Limb (tissue), 2 donors: ENCODE measurements around the gene TMEM43.

Experiments used
- DNase-seq, 2 donors: peaks; one replicate each; pipeline ENCODE4 v3.0.0-alpha.2; 2016; ENCODE audit errors: extremely low spot score in 2 of 2

Gene TMEM43

GRCh38 chr3:14138109-14138877, 13.4 kb downstream of the TMEM43 start:
- no peak for DNase-seq

GRCh38 chr3:14138878-14139655, 14.2 kb downstream of the TMEM43 start:
- DNase-seq, result no peak

- DNase-seq, result no peak
Observed at GRCh38 chr3:14139771-14140170, 14.9 kb downstream of the TMEM43 start.

GRCh38 chr3:14140668-14141067, 15.8 kb downstream of the TMEM43 start:
- DNase-seq, result no peak

- no peak for DNase-seq
Observed at GRCh38 chr3:14141144-14141543, 16.3 kb downstream of the TMEM43 start.

- no peak for DNase-seq
Observed at GRCh38 chr3:14141602-14142341, 16.9 kb downstream of the TMEM43 start.

GRCh38 chr3:14142567-14143270, 17.9 kb downstream of the TMEM43 start:
- DNase-seq, result no peak

GRCh38 chr3:14143271-14144225, 18.7 kb downstream of the TMEM43 start:
- peak in 1 of 2 donors; percentile 23 for DNase-seq

- peak; percentile 49 to 94 for DNase-seq
Observed at GRCh38 chr3:14144423-14145075, 19.7 kb downstream of the TMEM43 start.

GRCh38 chr3:14145236-14145635, 20.4 kb downstream of the TMEM43 start:
- peak in 1 of 2 donors; percentile 21 for DNase-seq

- DNase-seq, result no peak
Observed at GRCh38 chr3:14145670-14146380, 21.0 kb downstream of the TMEM43 start.

- DNase-seq, result no peak
Observed at GRCh38 chr3:14146381-14147065, 21.7 kb downstream of the TMEM43 start.

GRCh38 chr3:14147066-14147435, 22.2 kb downstream of the TMEM43 start:
- DNase-seq, result no peak

- DNase-seq, result no peak
Observed at GRCh38 chr3:14147617-14148016, 22.8 kb downstream of the TMEM43 start.

- DNase-seq, result no peak
Observed at GRCh38 chr3:14148041-14148985, 23.5 kb downstream of the TMEM43 start.

GRCh38 chr3:14150078-14150477, 25.2 kb downstream of the TMEM43 start:
- DNase-seq, result no peak

GRCh38 chr3:14150491-14151230, 25.8 kb downstream of the TMEM43 start:
- DNase-seq, result no peak
